Suppressor macrophage treated with lipopolysaccharide for 1 hour (primary cell): Measurements from ENCODE around the gene TNK1.

Experiments used
- DNase-seq, 3 donors: peaks; one replicate each; pipeline ENCODE4 v3.0.0-alpha.2; 2020 to 2022

The TNK1 gene

GRCh38 chr17:7392696-7393612, 12.1 kb downstream of the TNK1 start:
- no peak for DNase-seq

- DNase-seq = peak in 2 of 3 donors; percentile 22 to 33
Observed at GRCh38 chr17:7393613-7394451, 12.9 kb downstream of the TNK1 start.

GRCh38 chr17:7394452-7395191, 13.7 kb downstream of the TNK1 start, which contains the start of gene PLSCR3:
Gene PLSCR3, minus strand, starts transcription at chr17:7394525. Its CDS starts 415 bp downstream, at chr17:7394110.
- peak; percentile 83 to 94 (median 88) for DNase-seq

GRCh38 chr17:7396147-7396546, 15.3 kb downstream of the TNK1 start:
- DNase-seq = no peak

- DNase-seq = no peak
Observed at GRCh38 chr17:7398612-7399011, 17.7 kb downstream of the TNK1 start.

- DNase-seq = no peak
Observed at GRCh38 chr17:7403043-7403726, 22.3 kb downstream of the TNK1 start.

GRCh38 chr17:7403727-7403976, 22.8 kb downstream of the TNK1 start:
- no peak for DNase-seq

- DNase-seq = peak; percentile 99 to 100 (median 99)
Observed at GRCh38 chr17:7403977-7404736, 23.3 kb downstream of the TNK1 start, which contains the start of gene TMEM256. Gene TMEM256, minus strand, starts transcription at chr17:7404097. Its CDS starts 13 bp downstream, at chr17:7404084.

- peak; percentile 26 to 66 (median 55) for DNase-seq
Observed at GRCh38 chr17:7404737-7405349, 24.0 kb downstream of the TNK1 start.

- DNase-seq = no peak
Observed at GRCh38 chr17:7405350-7406234, 24.7 kb downstream of the TNK1 start.

- no peak for DNase-seq
Observed at GRCh38 chr17:7406235-7406825, 25.4 kb downstream of the TNK1 start.

- DNase-seq = no peak
Observed at GRCh38 chr17:7407082-7407481, 26.2 kb downstream of the TNK1 start.

GRCh38 chr17:7407485-7408251, 26.8 kb downstream of the TNK1 start, which contains the start of gene NLGN2:
Gene NLGN2, plus strand, starts transcription at chr17:7407845. Its CDS starts 411 bp downstream, at chr17:7408256.
- DNase-seq = no peak

GRCh38 chr17:7408252-7408727, 27.4 kb downstream of the TNK1 start:
- peak in 2 of 3 donors; percentile 33 to 40 for DNase-seq

GRCh38 chr17:7408863-7409262, 28.0 kb downstream of the TNK1 start:
- no peak for DNase-seq

GRCh38 chr17:7409716-7410115, 28.8 kb downstream of the TNK1 start:
- DNase-seq = no peak

GRCh38 chr17:7410634-7411426, 29.9 kb downstream of the TNK1 start:
- DNase-seq = no peak

GRCh38 chr17:7411427-7411750, 30.5 kb downstream of the TNK1 start:
- DNase-seq = no peak
